ENCODE data around the gene PRKN.

- TF ChIP-seq EZH2 (IDR thresholded peaks at IDR 0.05; ENCODE audit: insufficient read depth, poor library complexity, severe bottlenecking) (no peak), EZH2phosphoT487 (IDR thresholded peaks at IDR 0.05; ENCODE audit: insufficient read depth, low read depth) (no peak)
Observed at GRCh38 chr6:162261598-162261997, 466.0 kb downstream of the PRKN start.
